Measurements from ENCODE around the gene TASL. TPM values are rescaled to one million over a fixed set of nuclear protein-coding genes. Genes with fewer than 3 reads are reported as not detected.

The TASL gene
- total RNA-seq, 1 donor from 2014 or later: 0.49 TPM

GRCh38 chrX:30533266-30533665, 44.3 kb downstream of the TASL start:
- Histone ChIP-seq H3K27ac (no peak overlapping the region), H3K36me3 (no peaks in the 10 kb centered on the region), H3K27me3 (no peaks in the 10 kb centered on the region), H3K9me3 (no peaks in the 10 kb centered on the region), H3K4me3 (no peak overlapping the region), H3K4me1 (no peaks in the 10 kb centered on the region)
- no peak for TF ChIP-seq POLR2A (IDR thresholded peaks at IDR 0.05)
- no peak for TF ChIP-seq CTCF (IDR thresholded peaks at IDR 0.05)
- TF ChIP-seq POLR2AphosphoS5 (IDR thresholded peaks at IDR 0.05; ENCODE audit: insufficient read depth in 1 of 2, low read depth in 1 of 2): no peak
- intact Hi-C loops (cut with DNase I): no loop called here
- DNase-seq (ENCODE audit: extremely low spot score in 2 of 2): no peak

- no peak for DNase-seq (ENCODE audit: extremely low spot score in 2 of 2)
- H3K9me3 ChIP-seq: no peaks in the 10 kb centered on the region
- intact Hi-C loops (cut with DNase I): no loop called here
- H3K27ac ChIP-seq: no peak overlapping the region
- TF ChIP-seq POLR2AphosphoS5 (IDR thresholded peaks at IDR 0.05; ENCODE audit: insufficient read depth in 1 of 2, low read depth in 1 of 2) (no peak), CTCF (IDR thresholded peaks at IDR 0.05) (no peak), POLR2A (IDR thresholded peaks at IDR 0.05) (no peak)
- no peak overlapping the region for H3K4me3 ChIP-seq
- H3K27me3 ChIP-seq: no peaks in the 10 kb centered on the region
- H3K4me1 ChIP-seq: no peaks in the 10 kb centered on the region
- no peaks in the 10 kb centered on the region for H3K36me3 ChIP-seq
Observed at GRCh38 chrX:30530606-30531005, 47.0 kb downstream of the TASL start.

- Histone ChIP-seq H3K9me3 (no peaks in the 10 kb centered on the region), H3K27ac (no peak overlapping the region), H3K27me3 (no peaks in the 10 kb centered on the region), H3K36me3 (no peaks in the 10 kb centered on the region), H3K4me3 (no peak overlapping the region), H3K4me1 (no peaks in the 10 kb centered on the region)
- intact Hi-C loops (cut with DNase I): no loop called here
- no peak for DNase-seq (ENCODE audit: extremely low spot score in 2 of 2)
- no peak for TF ChIP-seq POLR2AphosphoS5 (IDR thresholded peaks at IDR 0.05; ENCODE audit: insufficient read depth in 1 of 2, low read depth in 1 of 2)
- no peak for TF ChIP-seq CTCF (IDR thresholded peaks at IDR 0.05)
- no peak for TF ChIP-seq POLR2A (IDR thresholded peaks at IDR 0.05)
Observed at GRCh38 chrX:30525732-30526131, 51.8 kb downstream of the TASL start.

GRCh38 chrX:30521440-30522182, 56.0 kb downstream of the TASL start:
- TF ChIP-seq POLR2AphosphoS5 (IDR thresholded peaks at IDR 0.05; ENCODE audit: insufficient read depth in 1 of 2, low read depth in 1 of 2): no peak
- TF ChIP-seq CTCF (IDR thresholded peaks at IDR 0.05): no peak
- TF ChIP-seq POLR2A (IDR thresholded peaks at IDR 0.05): no peak

GRCh38 chrX:30513284-30513683, 64.3 kb downstream of the TASL start:
- TF ChIP-seq CTCF (IDR thresholded peaks at IDR 0.05) (no peak), POLR2AphosphoS5 (IDR thresholded peaks at IDR 0.05; ENCODE audit: insufficient read depth in 1 of 2, low read depth in 1 of 2) (no peak)
- DNase-seq (ENCODE audit: extremely low spot score in 2 of 2): no peak
- H3K36me3 ChIP-seq: no peaks in the 10 kb centered on the region
- H3K27ac ChIP-seq: no peak overlapping the region
- no peaks in the 10 kb centered on the region for H3K4me1 ChIP-seq
- intact Hi-C loops (cut with DNase I): no loop called here
- no peaks in the 10 kb centered on the region for H3K9me3 ChIP-seq
- no peak overlapping the region for H3K4me3 ChIP-seq
- H3K27me3 ChIP-seq: no peaks in the 10 kb centered on the region

More at GRCh38 chrX:30521440-30522182, 56.0 kb downstream of the TASL start:
- no peak for DNase-seq (ENCODE audit: extremely low spot score in 2 of 2)
- H3K27me3 ChIP-seq: no peaks in the 10 kb centered on the region
- no peaks in the 10 kb centered on the region for H3K9me3 ChIP-seq
- intact Hi-C loops (cut with DNase I): no loop called here
- no peak overlapping the region for H3K4me3 ChIP-seq
- no peaks in the 10 kb centered on the region for H3K4me1 ChIP-seq
- no peak overlapping the region for H3K27ac ChIP-seq
- no peaks in the 10 kb centered on the region for H3K36me3 ChIP-seq
